DOHH2 (cell line): ENCODE data around the gene CXXC5.

ENCODE experiments used
- H3F3A ChIP-seq: fragments of 200-600 bp; sonication (generic), shearing (Covaris generic); 2 replicates; pipeline ENCODE4 v1.6.0; 2016; ENCODE audit warnings: antibody characterized with exemption, mild to moderate bottlenecking; ENCODE audit not compliant: control insufficient read depth, insufficient read depth
- H3K27ac ChIP-seq: fragments of 200-600 bp; sonication (generic); 2 replicates; pipeline ENCODE4 v1.5.1; 2014; ENCODE audit warnings: low read depth, mild to moderate bottlenecking, low read length, moderate library complexity
- H3K27me3 ChIP-seq: fragments of 200-600 bp; sonication (generic); 2 replicates; pipeline ENCODE4 v1.6.1; 2014; ENCODE audit warnings: mild to moderate bottlenecking, low read length, mixed read lengths; ENCODE audit not compliant: control insufficient read depth
- H3K36me3 ChIP-seq: fragments of 200-600 bp; sonication (generic); 2 replicates; pipeline ENCODE4 v1.6.1; 2014; ENCODE audit warnings: mild to moderate bottlenecking, low read length, moderate library complexity, mixed read lengths; ENCODE audit not compliant: control insufficient read depth
- H3K4me1 ChIP-seq: fragments of 200-600 bp; sonication (generic); 2 replicates; pipeline ENCODE4 v1.6.1; 2014; ENCODE audit warnings: mild to moderate bottlenecking, low read length, mixed read lengths; ENCODE audit not compliant: control insufficient read depth
- H3K4me2 ChIP-seq: fragments of 200-600 bp; sonication (generic); 2 replicates; pipeline ENCODE4 v1.6.0; 2014; ENCODE audit warnings: mild to moderate bottlenecking, low read length, moderate library complexity
- H3K4me3 ChIP-seq: fragments of 200-600 bp; sonication (generic); 2 replicates; pipeline ENCODE4 v1.5.1; 2014; ENCODE audit warnings: mild to moderate bottlenecking, low read length, mixed read lengths
- H3K79me2 ChIP-seq: fragments of 200-600 bp; sonication (generic); 2 replicates; pipeline ENCODE4 v1.6.1; 2014; ENCODE audit warnings: mild to moderate bottlenecking, low read length, mixed read lengths; ENCODE audit not compliant: control insufficient read depth
- H3K9me2 ChIP-seq: fragments of 200-600 bp; sonication (generic); replicated peaks from 2 replicates; pipeline ENCODE4 v1.6.1; 2014; ENCODE audit warnings: mild to moderate bottlenecking, low read length, mixed read lengths; ENCODE audit not compliant: control insufficient read depth
- H3K9me3 ChIP-seq: fragments of 200-600 bp; sonication (generic); 2 replicates; pipeline ENCODE4 v1.6.1; 2014; ENCODE audit warnings: antibody characterized with exemption, low read length, mixed read lengths; ENCODE audit not compliant: control insufficient read depth, insufficient read depth
- H4K20me1 ChIP-seq: fragments of 200-600 bp; sonication (generic); 2 replicates; pipeline ENCODE4 v1.6.0; 2014; ENCODE audit warnings: low read depth, mild to moderate bottlenecking, antibody characterized with exemption, low read length, moderate library complexity; ENCODE audit not compliant: control insufficient read depth, insufficient read depth
- CTCF ChIP-seq: fragments of 200-600 bp; sonication (generic); IDR thresholded peaks from one replicate; pipeline ENCODE4 v1.5.1; 2014; ENCODE audit warnings: antibody characterized with exemption, mild to moderate bottlenecking, low read depth, low read length; ENCODE audit not compliant: poor library complexity, severe bottlenecking
- EZH2phosphoT487 ChIP-seq: fragments of 200-600 bp; sonication (generic); IDR thresholded peaks from 2 replicates; pipeline ENCODE4 v1.6.1; 2017; ENCODE audit warnings: borderline replicate concordance, mild to moderate bottlenecking, antibody characterized with exemption, low read length, moderate library complexity, mixed read lengths

The CXXC5 gene

DNA sequence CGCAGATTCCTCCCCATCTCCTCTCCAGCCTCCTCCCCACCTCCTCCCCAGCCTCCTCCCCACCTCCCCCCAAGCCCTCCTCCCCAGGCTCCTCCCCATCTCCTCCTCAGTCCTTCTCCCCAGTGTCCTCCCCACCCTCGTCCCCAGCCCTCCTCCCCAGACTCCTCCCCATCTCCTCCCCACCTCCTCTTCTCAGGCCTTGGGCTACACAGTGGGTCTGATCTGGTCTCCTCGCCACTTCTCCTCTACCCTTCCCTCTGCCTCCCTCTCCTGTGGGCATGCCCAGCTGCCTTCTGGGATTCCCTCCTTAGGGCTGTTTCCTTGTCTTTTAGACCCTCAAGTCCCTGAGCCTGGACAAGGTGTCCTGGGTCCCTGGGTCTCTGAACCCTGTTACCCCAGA, 28.3 kb downstream of the CXXC5 start:
- Histone ChIP-seq H3K4me3 (no peak overlapping the region), H3K4me2 (no peak overlapping the region), H3K9me2 (no peaks in the 10 kb centered on the region), H3F3A (no peaks in the 10 kb centered on the region), H3K79me2 (peaks cover 58% of the 10 kb centered on the region), H3K27ac (no peak overlapping the region), H3K27me3 (no peaks in the 10 kb centered on the region), H4K20me1 (0 out of 2 replicates have a peak, but pooled peaks cover 5% of the 10 kb centered on the region), H3K4me1 (peaks cover 22% of the 10 kb centered on the region), H3K9me3 (no peaks in the 10 kb centered on the region), H3K36me3 (peaks cover 15% of the 10 kb centered on the region; the same call in 1 of the 2 replicates)
- no peak for TF ChIP-seq EZH2phosphoT487
- no peak for TF ChIP-seq CTCF

DNA sequence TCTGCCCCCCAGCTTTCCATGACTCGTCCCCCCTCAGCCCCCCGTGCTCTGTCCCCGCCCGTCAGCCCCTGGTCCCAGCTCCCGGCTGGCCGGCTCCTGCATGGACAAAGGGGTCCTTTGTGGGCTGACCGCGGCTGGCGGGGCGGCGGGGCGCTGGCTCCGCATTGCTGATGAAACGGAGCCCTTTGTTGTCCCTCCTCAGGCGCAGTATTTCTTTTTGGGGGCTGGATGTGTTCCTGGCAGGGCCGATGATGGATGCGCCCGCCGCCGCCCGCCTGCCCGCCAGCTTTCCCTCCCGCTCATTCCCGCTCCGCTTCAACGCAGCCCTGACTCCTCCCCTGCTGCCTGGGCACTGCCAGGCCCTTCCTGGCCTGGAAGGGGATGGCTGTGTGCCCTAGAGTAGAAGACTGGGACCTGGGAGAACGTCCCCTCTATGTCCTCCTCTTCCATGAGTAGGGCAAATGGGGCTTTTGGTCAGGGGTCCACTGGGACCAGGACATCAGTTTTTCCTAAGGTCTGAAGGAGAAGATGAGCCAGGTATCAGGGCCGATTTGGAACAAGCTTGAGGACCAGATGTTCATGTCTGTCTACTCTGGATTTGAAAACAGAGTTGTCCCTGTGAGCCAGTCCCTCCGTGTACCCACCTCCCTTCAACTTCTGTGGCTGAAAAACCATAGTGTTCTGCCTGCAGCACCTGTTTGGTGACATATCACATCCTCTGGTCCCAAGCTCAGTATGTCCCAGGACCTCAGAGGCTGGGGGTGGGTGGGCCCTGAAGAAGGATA, 29.0 kb downstream of the CXXC5 start:
- Histone ChIP-seq H3K27me3 (no peaks in the 10 kb centered on the region), H3K4me3 (no peak overlapping the region), H3F3A (no peaks in the 10 kb centered on the region), H4K20me1 (0 out of 2 replicates have a peak, but pooled peaks cover 5% of the 10 kb centered on the region), H3K27ac (no peak overlapping the region), H3K4me2 (no peak overlapping the region), H3K9me3 (no peaks in the 10 kb centered on the region), H3K4me1 (peaks cover 15% of the 10 kb centered on the region), H3K9me2 (no peaks in the 10 kb centered on the region), H3K79me2 (peaks cover 51% of the 10 kb centered on the region), H3K36me3 (peaks cover 17% of the 10 kb centered on the region; the same call in 1 of the 2 replicates)
- TF ChIP-seq EZH2phosphoT487 (no peak), CTCF (no peak)

GRCh38 chr5:139677736-139678613, 29.8 kb downstream of the CXXC5 start:
- no peak overlapping the region for H3K4me2 ChIP-seq
- peaks cover 42% of the 10 kb centered on the region for H3K79me2 ChIP-seq
- no peak overlapping the region for H3K4me3 ChIP-seq
- no peak overlapping the region for H3K27ac ChIP-seq
- TF ChIP-seq CTCF, result no peak
- TF ChIP-seq EZH2phosphoT487, result no peak
- peaks cover 17% of the 10 kb centered on the region; the same call in 1 of the 2 replicates for H3K36me3 ChIP-seq
- no peaks in the 10 kb centered on the region for H3K9me3 ChIP-seq
- H3F3A ChIP-seq, result peaks cover 2% of the 10 kb centered on the region; the same call in 1 of the 2 replicates
- no peaks in the 10 kb centered on the region for H3K27me3 ChIP-seq
- H3K9me2 ChIP-seq, result no peaks in the 10 kb centered on the region
- H3K4me1 ChIP-seq, result peaks cover 7% of the 10 kb centered on the region
- H4K20me1 ChIP-seq, result 0 out of 2 replicates have a peak, but pooled peaks cover 5% of the 10 kb centered on the region
